SK-N-MC (cell line): Measurements from ENCODE around the gene SWT1.

ENCODE experiments used
- EZH2 ChIP-seq: fragments of 200-600 bp; sonication (generic); IDR thresholded peaks from one replicate; pipeline ENCODE4 v1.6.1; 2017; ENCODE audit warnings: antibody characterized with exemption
- POLR2AphosphoS5 ChIP-seq: IDR thresholded peaks from 2 replicates; pipeline ENCODE4 v1.6.1; 2012; ENCODE audit warnings: mild to moderate bottlenecking, low read depth, low read length, borderline replicate concordance

DNA sequence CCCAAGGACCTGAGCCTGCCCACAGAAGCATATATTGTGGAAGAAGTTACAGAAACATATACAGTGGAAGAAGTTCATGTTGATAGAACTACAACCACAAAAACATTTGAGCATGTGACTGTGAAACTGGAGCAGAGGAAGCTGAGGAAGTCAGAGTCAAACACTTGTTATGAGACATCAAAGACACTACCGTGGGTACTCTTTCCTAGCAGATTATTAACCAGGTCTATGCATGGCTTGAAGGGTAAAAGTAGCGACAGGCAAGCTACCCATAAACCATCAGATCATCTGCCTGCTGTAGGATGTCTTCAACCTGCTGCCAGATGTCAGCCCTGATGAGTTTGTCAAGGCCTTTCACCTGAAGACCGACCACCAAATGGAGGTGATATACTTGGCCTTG lies 124.3 kb downstream of the SWT1 start:
- TF ChIP-seq POLR2AphosphoS5 (no peak), EZH2 (no peak)
